IPS-20b (cell line): ENCODE results near the gene DEUP1.

Experiments
- H3K27ac ChIP-seq: one replicate; pipeline ENCODE4 v1.5.1; 2013; ENCODE audit warnings: low read length
- H3K27me3 ChIP-seq: 2 replicates; pipeline ENCODE4 v1.6.1; 2013; ENCODE audit warnings: mild to moderate bottlenecking, low read length, inconsistent platforms; ENCODE audit not compliant: insufficient read depth
- H3K36me3 ChIP-seq: 2 replicates; pipeline ENCODE4 v1.6.1; 2013; ENCODE audit warnings: low read depth, mild to moderate bottlenecking, inconsistent platforms, low read length, moderate library complexity; ENCODE audit not compliant: insufficient read depth
- H3K4me1 ChIP-seq: 2 replicates; pipeline ENCODE4 v1.6.1; 2013; ENCODE audit warnings: mild to moderate bottlenecking, control low read depth, inconsistent platforms, low read length, moderate library complexity; ENCODE audit not compliant: insufficient read depth
- H3K4me3 ChIP-seq: 2 replicates; pipeline ENCODE4 v1.5.1; 2013; ENCODE audit warnings: mild to moderate bottlenecking, low read length, inconsistent platforms
- H3K9ac ChIP-seq: 2 replicates; pipeline ENCODE4 v1.6.1; 2013; ENCODE audit warnings: low read depth, mild to moderate bottlenecking, inconsistent platforms, low read length, moderate library complexity
- H3K9me3 ChIP-seq: 2 replicates; pipeline ENCODE4 v1.6.1; 2013; ENCODE audit warnings: mild to moderate bottlenecking, low read depth, low read length, inconsistent platforms; ENCODE audit not compliant: insufficient read depth

The DEUP1 gene

GRCh38 chr11:93319224-93319839 is 11.2 kb upstream of the DEUP1 start:
- Histone ChIP-seq H3K4me1 (no peaks in the 10 kb centered on the region), H3K27me3 (no peaks in the 10 kb centered on the region), H3K9me3 (peaks cover 15% of the 10 kb centered on the region; the same call in 1 of the 2 replicates), H3K4me3 (no peak overlapping the region), H3K27ac (no peak overlapping the region), H3K36me3 (no peaks in the 10 kb centered on the region), H3K9ac (no peak overlapping the region)

GRCh38 chr11:93320230-93320629 is 10.3 kb upstream of the DEUP1 start:
- Histone ChIP-seq H3K4me1 (no peaks in the 10 kb centered on the region), H3K27me3 (no peaks in the 10 kb centered on the region), H3K27ac (no peak overlapping the region), H3K9ac (no peak overlapping the region), H3K36me3 (no peaks in the 10 kb centered on the region), H3K4me3 (no peak overlapping the region), H3K9me3 (peaks cover 7% of the 10 kb centered on the region; the same call in 1 of the 2 replicates)

GRCh38 chr11:93322207-93322606 is 8.3 kb upstream of the DEUP1 start:
- no peaks in the 10 kb centered on the region for H3K36me3 ChIP-seq

GRCh38 chr11:93323747-93324146 is 6.8 kb upstream of the DEUP1 start:
- H3K9me3 ChIP-seq, result peaks cover 2% of the 10 kb centered on the region; the same call in 1 of the 2 replicates
- no peak overlapping the region for H3K27ac ChIP-seq
- H3K4me3 ChIP-seq, result no peak overlapping the region
- H3K9ac ChIP-seq, result no peak overlapping the region
- no peaks in the 10 kb centered on the region for H3K4me1 ChIP-seq
- H3K27me3 ChIP-seq, result no peaks in the 10 kb centered on the region
- H3K36me3 ChIP-seq, result no peaks in the 10 kb centered on the region

More at GRCh38 chr11:93322207-93322606, 8.3 kb upstream of the DEUP1 start:
- Histone ChIP-seq H3K4me3 (no peak overlapping the region), H3K27ac (no peak overlapping the region), H3K9me3 (peaks cover 2% of the 10 kb centered on the region; the same call in 1 of the 2 replicates), H3K4me1 (no peaks in the 10 kb centered on the region), H3K27me3 (no peaks in the 10 kb centered on the region), H3K9ac (no peak overlapping the region)

- Histone ChIP-seq H3K27ac (no peak overlapping the region), H3K27me3 (peaks cover 6% of the 10 kb centered on the region), H3K36me3 (no peaks in the 10 kb centered on the region), H3K9ac (no peak overlapping the region), H3K4me3 (no peak overlapping the region), H3K4me1 (no peaks in the 10 kb centered on the region), H3K9me3 (0 out of 2 replicates have a peak, but pooled peaks cover under 1% of the 10 kb centered on the region)
Observed at GRCh38 chr11:93324500-93324899, 6.0 kb upstream of the DEUP1 start.

GRCh38 chr11:93326681-93327080 is 3.9 kb upstream of the DEUP1 start:
- no peaks in the 10 kb centered on the region for H3K4me1 ChIP-seq
- H3K27ac ChIP-seq, result no peak overlapping the region
- no peak overlapping the region for H3K9ac ChIP-seq
- H3K27me3 ChIP-seq, result peaks cover 27% of the 10 kb centered on the region
- H3K9me3 ChIP-seq, result no peaks in the 10 kb centered on the region
- no peak overlapping the region for H3K4me3 ChIP-seq
- H3K36me3 ChIP-seq, result no peaks in the 10 kb centered on the region

GRCh38 chr11:93329936-93330445 is 551 bp upstream of the DEUP1 start:
- H3K36me3 ChIP-seq, result no peaks in the 10 kb centered on the region
- H3K4me3 ChIP-seq, result peak overlapping the region; percentile 80
- no peak overlapping the region for H3K9ac ChIP-seq
- H3K4me1 ChIP-seq, result no peaks in the 10 kb centered on the region
- no peak overlapping the region for H3K27ac ChIP-seq
- no peaks in the 10 kb centered on the region for H3K9me3 ChIP-seq
- H3K27me3 ChIP-seq, result peaks cover 28% of the 10 kb centered on the region

GRCh38 chr11:93340223-93340622 is 9.7 kb downstream of the DEUP1 start:
- H3K4me1 ChIP-seq, result no peaks in the 10 kb centered on the region
- no peak overlapping the region for H3K9ac ChIP-seq
- no peak overlapping the region for H3K4me3 ChIP-seq
- no peaks in the 10 kb centered on the region for H3K36me3 ChIP-seq
- H3K27ac ChIP-seq, result no peak overlapping the region
- no peaks in the 10 kb centered on the region for H3K27me3 ChIP-seq
- no peaks in the 10 kb centered on the region for H3K9me3 ChIP-seq

GRCh38 chr11:93344855-93345333 is 14.4 kb downstream of the DEUP1 start:
- Histone ChIP-seq H3K36me3 (no peaks in the 10 kb centered on the region), H3K4me1 (peaks cover 18% of the 10 kb centered on the region), H3K4me3 (no peak overlapping the region), H3K9ac (no peak overlapping the region), H3K9me3 (no peaks in the 10 kb centered on the region), H3K27me3 (no peaks in the 10 kb centered on the region), H3K27ac (no peak overlapping the region)

GRCh38 chr11:93348930-93349329 is 18.4 kb downstream of the DEUP1 start:
- H3K4me3 ChIP-seq, result peak overlapping the region; percentile 53
- H3K36me3 ChIP-seq, result no peaks in the 10 kb centered on the region
- peak overlapping the region; percentile 26 for H3K27ac ChIP-seq
- H3K27me3 ChIP-seq, result no peaks in the 10 kb centered on the region
- H3K9me3 ChIP-seq, result peaks cover 10% of the 10 kb centered on the region
- peaks cover 18% of the 10 kb centered on the region for H3K4me1 ChIP-seq
- H3K9ac ChIP-seq, result no peak overlapping the region

- peaks cover 18% of the 10 kb centered on the region for H3K4me1 ChIP-seq
- no peaks in the 10 kb centered on the region for H3K36me3 ChIP-seq
- no peak overlapping the region for H3K27ac ChIP-seq
- no peak overlapping the region for H3K4me3 ChIP-seq
- H3K9me3 ChIP-seq, result peaks cover 18% of the 10 kb centered on the region
- H3K27me3 ChIP-seq, result no peaks in the 10 kb centered on the region
- no peak overlapping the region for H3K9ac ChIP-seq
Observed at GRCh38 chr11:93350835-93351234, 20.3 kb downstream of the DEUP1 start.

- no peaks in the 10 kb centered on the region for H3K4me1 ChIP-seq
- no peaks in the 10 kb centered on the region for H3K36me3 ChIP-seq
- H3K27me3 ChIP-seq, result no peaks in the 10 kb centered on the region
- H3K9ac ChIP-seq, result no peak overlapping the region
- H3K27ac ChIP-seq, result no peak overlapping the region
- H3K4me3 ChIP-seq, result no peak overlapping the region
- peaks cover 11% of the 10 kb centered on the region; the same call in 1 of the 2 replicates for H3K9me3 ChIP-seq
Observed at GRCh38 chr11:93359396-93359795, 28.9 kb downstream of the DEUP1 start.
